Measurements from ENCODE around the gene CTNNA2. TPM values are rescaled to one million over a fixed set of nuclear protein-coding genes. Genes with fewer than 3 reads are reported as not detected.

Gene CTNNA2
- total RNA-seq, 1 experiment from 2014 or later, result not detected

DNA sequence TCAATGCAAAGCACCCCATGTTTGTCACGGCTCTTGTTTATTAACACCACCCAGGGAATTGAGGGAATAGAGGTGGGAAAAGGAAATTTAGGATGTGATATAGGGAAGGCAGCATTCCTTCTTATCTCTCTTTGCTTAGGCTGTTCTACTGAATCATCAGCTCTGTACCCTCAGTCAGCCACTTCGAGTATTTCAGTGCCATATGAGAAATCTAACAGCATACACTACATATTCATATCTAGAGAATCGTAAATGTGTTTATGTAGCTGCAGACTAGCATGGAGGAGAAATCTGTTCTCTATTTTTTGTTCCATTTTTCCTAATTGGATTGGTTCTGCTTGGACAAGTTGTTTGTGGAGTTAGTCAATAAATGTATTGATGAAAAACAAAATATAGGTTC is 187.8 kb downstream of the CTNNA2 start:
- DNase-seq (ENCODE audit: extremely low read depth, low read depth), result no peak

DNA sequence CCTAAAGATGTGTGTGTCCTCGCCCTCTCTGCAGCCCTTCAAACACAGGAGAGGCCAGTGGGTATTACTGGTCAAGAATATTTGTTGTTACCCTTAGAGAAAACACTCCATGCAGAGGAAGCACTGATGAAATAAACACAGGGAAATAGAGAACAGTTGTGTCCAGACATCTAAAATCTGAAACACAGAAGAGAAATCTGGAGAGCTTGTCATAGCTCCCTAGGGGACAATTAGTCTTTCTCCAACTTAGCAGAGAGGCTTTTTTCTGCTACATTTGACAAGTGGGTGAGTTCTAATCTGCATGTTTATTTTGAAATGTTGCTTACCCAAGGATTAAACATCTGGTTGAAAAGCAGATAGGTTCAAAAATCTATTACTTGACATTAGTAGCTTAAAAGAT is 190.1 kb downstream of the CTNNA2 start:
- no peak for DNase-seq (ENCODE audit: extremely low read depth, low read depth)

DNA sequence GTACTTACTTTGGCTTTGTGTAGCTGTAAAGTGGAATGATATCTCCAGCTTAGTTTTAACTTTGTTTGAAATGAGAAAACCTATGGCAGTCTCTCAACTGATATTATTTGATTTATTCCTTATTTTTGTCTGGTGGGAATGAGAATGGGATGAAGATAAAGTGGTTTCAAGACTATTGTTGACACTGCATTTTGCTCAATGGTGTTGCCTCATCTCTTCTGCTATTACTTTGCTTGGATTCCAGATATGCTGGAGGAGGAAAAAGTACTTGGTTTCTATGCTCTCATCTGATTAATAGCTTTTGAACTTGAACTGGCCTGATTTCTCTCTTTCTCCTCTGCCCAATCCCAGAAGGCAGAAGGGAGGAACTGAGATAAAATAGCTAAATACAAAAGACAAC is 198.2 kb downstream of the CTNNA2 start:
- DNase-seq (ENCODE audit: extremely low read depth, low read depth), result no peak

DNA sequence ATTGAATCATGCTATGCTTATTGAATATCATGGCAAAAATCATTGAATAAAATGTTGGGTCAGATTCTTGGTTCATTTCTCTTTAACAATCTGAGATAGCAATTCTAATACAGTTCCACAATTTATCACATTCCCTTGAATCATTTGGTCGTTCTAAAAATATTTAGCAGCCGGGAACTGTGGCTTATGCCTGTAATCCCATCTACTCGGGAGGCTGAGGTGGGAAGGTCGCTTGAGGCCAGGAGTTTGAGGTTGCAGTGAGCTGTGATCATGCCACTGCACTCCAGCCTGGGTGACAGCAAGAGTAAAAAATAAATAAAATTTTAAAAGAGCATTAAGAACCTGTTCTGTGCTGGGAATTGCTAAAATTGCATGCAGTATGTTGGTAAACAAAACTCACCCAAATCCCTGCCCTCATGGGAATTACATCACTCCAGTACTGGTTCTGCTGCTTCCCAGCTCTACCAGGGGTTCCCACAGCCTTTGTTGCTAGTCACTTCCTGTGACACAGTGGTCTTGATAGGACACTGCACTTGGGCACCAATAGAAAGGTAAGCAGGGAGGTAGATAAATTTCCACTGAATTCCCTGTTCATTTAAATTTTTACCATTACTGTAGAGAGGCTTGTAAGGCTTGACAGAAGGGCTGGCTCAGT is 200.4 kb downstream of the CTNNA2 start:
- no peak for DNase-seq (ENCODE audit: extremely low read depth, low read depth)

DNA sequence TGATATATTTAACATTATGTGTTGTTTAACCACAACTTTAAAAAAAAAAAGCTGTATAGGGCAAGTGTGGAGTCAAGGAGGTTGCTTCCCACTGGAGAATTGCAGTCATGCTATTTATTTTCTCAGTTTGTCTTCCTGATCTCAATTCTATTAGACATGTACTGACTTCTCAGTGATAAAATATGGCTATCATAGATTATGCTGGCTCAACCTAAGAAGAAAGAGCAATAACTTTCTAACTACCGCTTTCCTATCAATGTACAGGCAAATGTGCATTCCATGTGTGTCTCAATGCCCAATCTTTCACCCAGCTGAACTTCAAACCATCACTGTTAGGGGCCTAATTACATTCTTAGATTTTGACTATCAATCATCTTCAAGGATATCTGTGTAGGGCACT is 201.4 kb downstream of the CTNNA2 start:
- DNase-seq (ENCODE audit: extremely low read depth, low read depth), result no peak

DNA sequence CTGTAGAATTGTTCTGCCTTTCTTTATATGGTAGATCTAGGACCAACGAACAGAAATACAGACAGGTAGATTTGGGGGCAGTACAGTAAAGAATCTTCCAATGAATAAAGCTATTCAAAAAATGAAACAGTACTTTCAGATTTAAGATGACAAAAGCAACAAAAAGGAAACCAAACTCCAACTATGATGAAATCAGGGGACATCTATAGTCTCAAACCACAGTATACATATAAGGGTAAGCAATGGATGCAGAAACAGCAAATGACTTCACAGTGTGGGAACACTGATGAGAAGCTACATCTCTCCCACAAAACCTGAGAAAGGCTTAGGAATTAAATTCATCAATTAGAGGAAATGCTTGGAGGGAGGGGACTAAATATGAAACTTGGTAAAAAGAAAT is 202.5 kb downstream of the CTNNA2 start:
- no peak for DNase-seq (ENCODE audit: extremely low read depth, low read depth)

DNA sequence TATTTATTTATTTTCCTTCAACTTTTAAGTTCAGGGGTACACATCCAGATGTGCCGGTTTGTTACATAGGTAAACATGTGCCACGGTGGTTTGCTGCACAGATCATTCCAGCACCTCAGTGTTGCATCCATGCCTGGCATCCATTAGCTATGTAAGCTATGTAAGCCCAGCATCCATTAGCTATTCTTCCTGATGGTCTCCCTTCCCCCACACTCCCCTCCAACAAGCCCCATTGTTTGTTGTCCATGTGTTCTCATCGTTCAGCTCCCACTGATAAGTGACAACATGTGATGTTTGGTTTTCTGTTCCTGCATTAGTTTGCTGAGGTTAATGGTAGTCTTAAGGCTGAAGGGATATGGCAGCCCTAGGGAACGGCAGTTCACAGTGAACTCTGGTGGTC is 203.4 kb downstream of the CTNNA2 start:
- DNase-seq (ENCODE audit: extremely low read depth, low read depth), result no peak

DNA sequence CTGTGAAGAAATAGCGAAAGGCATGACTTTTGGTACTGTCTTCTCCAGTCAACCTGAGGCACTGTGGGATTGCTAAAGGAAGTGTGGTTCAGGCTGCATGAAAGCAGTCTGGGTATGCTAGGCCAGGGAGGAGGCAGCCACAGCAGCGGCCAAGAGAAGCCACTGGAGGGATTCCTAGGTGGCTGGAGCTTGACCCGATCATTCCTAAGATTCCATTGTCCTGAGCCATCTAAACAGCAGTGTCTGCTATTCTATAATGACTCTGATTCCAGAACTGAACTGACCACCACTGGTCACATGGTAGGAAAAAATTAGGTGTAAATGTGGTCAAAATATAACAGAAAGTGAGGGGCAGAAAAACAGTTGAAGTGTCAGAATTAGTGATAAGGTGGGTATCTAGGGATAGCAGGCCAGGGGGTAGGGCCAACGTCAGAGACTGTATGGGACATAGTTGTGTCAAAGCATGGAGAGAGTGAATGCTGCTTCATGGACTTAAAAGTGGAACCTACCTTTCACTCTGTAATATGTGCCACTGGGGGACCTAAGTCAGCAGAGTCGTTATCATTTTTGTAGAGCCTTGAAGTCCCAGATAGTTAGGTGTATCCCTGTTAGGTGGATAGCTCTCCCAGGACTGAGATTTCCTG is 204.6 kb downstream of the CTNNA2 start:
- DNase-seq (ENCODE audit: extremely low read depth, low read depth), result no peak

DNA sequence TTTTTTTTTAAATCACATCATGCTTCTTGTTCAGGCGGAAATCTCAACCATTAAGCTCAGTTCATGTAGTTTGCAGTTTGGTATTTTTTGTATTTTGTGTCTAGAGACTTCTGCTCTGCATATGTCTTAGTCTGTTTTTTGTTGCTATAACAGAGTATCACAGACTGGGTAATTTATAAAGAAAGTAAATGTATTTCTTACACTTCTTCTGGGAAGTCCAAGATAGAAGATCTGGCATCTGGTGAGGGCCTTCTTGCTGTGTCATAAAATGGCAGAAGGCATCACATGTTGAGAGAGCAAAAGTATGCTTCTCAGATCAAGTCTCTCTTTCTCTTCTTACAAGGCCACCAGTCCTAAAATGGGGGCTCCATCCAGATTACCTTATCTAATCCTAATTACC is 208.2 kb downstream of the CTNNA2 start:
- no peak for DNase-seq (ENCODE audit: extremely low read depth, low read depth)

DNA sequence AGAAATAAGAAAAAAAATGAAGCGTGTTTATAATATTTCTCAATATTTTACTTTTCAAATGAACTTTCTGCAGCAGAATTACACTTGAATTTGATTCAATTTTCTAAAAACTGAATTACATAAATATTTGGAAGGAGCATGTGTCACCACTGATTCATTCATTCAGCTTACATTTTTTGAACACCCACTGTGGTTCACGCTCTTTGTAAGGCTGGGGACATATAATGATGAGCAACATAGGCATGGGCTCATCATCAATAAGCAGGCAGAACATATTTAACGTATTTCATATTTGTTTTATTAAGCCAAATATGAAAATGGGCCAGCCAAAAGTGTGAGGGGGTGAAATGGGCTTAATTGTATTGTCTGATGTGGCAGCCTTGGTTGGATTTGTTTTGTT is 209.1 kb downstream of the CTNNA2 start:
- DNase-seq (ENCODE audit: extremely low read depth, low read depth), result no peak

DNA sequence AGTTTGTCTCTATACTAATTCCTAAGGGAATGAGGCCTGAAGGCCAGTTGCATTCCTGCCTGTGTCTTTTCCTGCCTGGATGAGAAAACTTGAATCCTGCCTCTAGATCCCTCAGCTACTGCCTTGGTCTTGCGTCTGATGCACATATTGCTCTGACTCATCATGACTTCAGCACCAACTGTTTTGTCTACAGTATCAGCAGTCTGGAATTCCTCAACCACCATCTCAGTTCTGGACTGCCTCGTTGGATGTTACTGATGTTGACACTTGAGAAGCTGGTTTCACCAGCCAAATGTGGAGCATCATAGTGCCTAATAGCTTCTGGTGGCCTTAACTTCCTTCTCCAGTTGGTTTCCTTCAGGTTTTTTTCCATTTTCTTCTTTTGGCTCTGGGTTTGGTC is 211.0 kb downstream of the CTNNA2 start:
- DNase-seq (ENCODE audit: extremely low read depth, low read depth), result peak; percentile 20

DNA sequence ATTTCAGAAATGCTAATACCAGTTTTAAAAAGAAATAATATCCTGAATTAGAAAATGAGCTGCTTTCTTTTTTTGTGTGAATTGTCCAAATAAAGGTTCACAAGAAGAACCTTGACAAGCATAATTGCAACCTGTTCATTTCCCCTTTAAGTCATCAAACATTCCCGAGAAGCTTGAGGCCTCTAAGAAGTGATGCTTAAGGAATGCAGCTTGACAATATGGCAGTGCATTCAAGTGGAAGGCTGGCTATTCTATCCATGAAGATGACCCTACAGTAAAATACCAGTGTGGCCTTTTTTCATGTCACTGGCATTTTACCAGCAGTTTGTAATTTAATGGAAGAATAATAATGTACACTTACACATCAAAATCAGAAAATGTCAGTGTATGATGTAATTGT is 216.7 kb downstream of the CTNNA2 start:
- DNase-seq (ENCODE audit: extremely low read depth, low read depth), result no peak

DNA sequence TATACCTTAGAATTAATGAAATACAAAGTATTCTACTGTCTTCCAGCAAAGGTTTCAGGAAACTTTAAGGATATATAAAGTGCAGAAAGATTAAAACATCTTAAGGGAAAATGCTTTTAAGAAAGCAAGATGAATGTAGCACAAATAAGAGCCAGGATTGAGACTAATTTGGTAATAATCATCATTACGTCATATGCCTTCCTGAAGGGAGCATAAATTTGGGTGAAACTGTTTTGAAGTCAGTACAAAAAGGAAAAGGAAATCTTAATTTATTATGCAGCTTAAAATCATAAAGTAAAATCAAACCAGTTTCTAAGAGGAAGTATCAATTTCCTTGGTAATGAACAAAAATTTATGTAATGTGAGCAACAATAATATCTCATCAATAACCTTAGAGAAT is 221.7 kb downstream of the CTNNA2 start:
- no peak for DNase-seq (ENCODE audit: extremely low read depth, low read depth)

DNA sequence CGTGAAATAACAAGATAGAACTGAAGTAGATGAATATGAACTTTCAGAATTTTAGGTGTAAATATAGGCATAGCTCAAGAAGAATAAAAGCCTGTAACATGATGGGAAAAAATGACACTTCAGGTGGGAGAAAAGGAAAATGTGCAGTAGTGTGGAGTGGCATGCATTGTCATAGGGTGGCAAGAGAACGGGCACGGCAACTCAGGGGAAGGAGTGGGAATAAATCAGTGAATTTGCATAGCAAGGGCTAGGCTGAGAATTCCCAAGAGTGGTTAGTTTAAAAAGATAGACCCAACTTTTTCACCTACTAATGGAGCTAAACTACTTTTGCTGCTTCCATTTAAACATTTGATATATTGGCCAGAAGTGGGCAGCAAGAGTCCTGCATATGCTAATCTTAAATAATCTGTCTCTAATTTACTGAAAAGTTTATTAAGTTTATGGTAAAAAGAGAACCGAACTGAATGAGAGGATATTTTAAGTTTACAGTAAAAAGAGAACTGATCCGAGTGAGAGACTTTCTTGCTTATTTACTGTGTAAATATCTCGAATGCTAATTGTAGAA is 228.1 kb downstream of the CTNNA2 start:
- DNase-seq (ENCODE audit: extremely low read depth, low read depth), result no peak

DNA sequence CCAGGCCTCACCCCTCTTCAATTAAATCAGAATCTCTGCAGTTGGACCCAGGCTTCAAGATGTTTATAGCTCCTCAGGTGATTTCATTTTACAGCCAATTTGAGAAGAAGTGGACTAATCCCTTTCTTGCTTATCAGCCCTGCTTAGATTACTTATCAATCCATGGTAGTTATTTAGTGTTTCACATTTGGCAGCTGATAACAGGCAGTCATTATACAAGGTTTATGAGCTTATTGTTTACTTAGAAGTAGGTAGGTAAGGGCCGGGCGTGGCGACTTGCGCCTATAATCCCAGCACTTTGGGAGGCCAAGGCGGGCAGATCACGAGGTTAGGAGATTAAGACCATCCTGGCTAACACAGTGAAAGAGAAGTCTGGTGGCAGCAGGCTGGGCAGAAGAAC is 237.5 kb downstream of the CTNNA2 start:
- no peak for DNase-seq (ENCODE audit: extremely low read depth, low read depth)

DNA sequence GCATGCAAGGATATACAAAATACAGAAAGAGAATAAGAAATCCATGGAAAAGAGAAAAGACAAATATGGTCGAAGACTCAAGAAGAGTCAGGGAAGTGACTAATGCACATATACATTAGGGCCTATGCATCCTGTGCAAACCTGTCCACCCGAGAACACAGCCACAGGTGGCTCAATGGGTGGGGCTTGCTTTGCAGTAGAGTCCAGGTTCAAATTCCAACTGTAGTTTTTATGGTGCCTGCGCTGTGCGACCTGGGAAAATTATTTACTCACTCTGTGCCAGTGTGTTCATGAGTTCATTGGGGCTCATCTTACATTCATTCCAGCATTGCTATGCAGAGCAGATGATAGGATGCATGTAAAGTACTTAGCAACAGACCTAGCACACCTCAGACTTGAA is 244.7 kb downstream of the CTNNA2 start:
- no peak for DNase-seq (ENCODE audit: extremely low read depth, low read depth)

DNA sequence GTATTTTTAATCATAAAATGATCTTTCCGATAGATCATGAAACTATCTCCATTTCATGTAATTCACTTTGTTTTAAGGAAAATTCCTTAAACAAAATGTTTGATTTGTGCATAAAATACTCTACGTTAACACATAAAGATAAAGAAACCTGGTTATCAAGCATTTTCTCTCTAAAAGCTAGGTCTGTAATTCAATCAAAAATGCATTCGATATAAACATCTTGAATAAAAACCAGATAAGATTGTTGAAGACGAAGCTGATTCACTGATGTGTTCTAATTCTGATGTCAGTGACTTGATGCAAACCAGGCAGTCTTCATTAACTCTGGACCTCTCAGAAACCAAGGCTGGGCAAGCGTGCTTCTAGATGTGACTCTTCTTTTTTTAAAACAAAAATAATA is 245.2 kb downstream of the CTNNA2 start:
- DNase-seq (ENCODE audit: extremely low read depth, low read depth), result no peak

DNA sequence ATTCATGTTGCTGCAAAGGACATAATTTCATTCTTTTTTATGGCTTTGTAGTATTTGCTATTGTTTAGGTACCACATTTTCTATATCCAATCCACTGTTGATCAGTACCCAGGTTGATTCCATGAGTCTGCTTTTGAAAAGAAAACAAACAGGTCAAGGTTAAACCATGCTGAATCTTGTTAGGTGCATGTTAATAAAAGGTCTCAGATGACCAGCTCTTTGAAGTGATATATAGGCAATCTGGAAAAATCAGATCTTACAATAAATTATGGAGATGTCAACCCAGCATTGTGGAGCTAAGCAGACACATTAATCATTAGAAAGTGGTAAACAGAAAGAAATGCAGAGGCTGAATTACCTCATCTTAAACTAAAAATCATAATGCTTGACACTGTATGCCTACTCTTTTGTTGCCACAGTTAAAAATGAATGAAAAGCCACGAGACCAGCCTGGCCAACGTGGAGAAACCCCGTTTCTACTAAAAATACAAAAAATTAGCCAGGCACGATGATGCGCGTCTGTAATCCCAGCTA is 246.0 kb downstream of the CTNNA2 start:
- no peak for DNase-seq (ENCODE audit: extremely low read depth, low read depth)

DNA sequence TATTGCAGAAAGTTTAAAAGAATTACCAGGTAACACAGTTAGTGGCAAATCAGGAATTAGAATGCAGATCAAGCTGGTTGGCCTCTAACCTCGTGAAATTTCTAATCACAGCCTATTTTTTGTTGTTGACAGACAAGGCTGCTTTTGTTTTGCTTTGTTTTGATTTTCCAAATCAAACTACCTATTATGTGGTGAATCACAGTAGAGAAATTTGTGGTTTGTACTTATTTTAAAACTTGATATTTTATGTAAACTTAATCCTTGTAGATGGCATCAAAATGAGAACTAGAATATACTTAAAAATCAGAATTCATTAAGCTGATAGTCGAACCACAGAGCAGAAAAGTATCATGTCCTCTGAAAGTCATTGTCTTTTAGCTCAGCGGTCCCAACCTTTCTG is 258.1 kb downstream of the CTNNA2 start:
- DNase-seq (ENCODE audit: extremely low read depth, low read depth), result no peak

DNA sequence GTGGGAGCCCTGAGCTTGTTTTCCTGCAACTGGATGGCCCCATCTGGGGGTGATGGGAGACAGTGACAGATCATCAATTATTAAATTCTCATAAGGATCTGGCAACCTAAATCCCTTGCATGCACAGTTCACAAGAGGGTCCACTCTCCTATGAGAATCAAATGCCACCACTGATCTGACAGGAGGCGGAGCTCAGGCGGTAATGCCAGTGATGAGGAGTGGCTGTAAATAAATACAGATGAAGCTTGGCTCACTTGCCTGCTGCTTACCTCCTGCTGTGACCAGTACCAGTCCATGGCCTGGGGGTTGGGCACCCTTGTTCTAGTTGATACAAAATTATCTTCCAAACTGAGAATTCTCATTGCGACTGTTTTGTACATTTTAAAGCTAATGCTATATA is 258.6 kb downstream of the CTNNA2 start:
- no peak for DNase-seq (ENCODE audit: extremely low read depth, low read depth)

DNA sequence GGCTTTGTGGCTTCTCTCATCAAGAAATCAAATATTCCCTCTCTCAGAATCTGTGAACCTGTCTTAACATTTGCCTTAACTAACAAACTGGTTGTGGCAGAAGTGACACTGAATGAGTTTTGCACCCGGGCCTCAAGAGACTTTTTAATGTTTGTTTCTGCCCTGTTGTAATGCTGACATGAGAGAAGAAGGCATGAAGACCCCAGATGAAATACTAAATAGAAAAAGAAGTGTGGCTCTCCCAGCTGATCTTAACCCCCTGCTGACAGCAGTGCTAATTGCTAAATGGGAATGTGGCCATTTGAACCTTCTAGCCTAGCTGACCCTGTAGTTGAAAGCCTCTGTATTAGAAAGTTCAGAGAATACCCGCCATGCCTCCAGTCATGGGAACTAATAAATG is 261.2 kb downstream of the CTNNA2 start:
- no peak for DNase-seq (ENCODE audit: extremely low read depth, low read depth)

DNA sequence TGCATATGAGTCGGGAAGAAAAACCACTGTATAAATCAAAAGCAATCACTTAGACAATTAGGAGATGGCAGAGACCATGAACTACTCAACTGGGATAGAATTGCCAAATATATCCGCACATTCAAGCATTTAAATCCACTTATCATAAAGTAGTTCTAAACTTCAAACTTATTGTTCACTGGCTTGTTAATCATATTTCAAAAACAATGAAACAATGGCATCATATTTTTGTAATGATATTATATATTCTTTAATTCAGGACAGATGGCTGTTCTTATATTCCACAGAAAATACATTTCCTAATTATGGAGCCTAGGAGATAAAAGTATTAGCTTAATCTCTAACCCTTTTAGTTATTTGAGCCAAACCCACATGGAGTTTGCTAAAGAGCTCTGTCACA is 263.6 kb downstream of the CTNNA2 start:
- DNase-seq (ENCODE audit: extremely low read depth, low read depth), result no peak

Measured in NCI-H460 (cell line).